SK-N-SH (cell line): ENCODE measurements around the gene CPA4. TPM values are rescaled to one million over a fixed set of nuclear protein-coding genes. Genes with fewer than 3 reads are reported as not detected.

Experiments
- CTCF ChIA-PET: fragments of 300-600, 350-600 bp; formaldehyde crosslinking; extraction: SDS; loops from one replicate; lab custom pipeline; 2021; lab: Yijun Ruan, JAX
- POLR2A ChIA-PET: fragments of 350-600 bp; sonication (Branson Sonifier 250); formaldehyde crosslinking; extraction: SDS; loops from one replicate; lab custom pipeline; 2020; ENCODE audit warnings: antibody characterized with exemption, inconsistent platforms; lab: Yijun Ruan, JAX
- DNase-seq: peaks from one replicate; pipeline ENCODE4 v3.0.0; 2012
- H2AFZ ChIP-seq: fragments of 200-600 bp; sonication (generic); 2 replicates; pipeline ENCODE4 v1.8.1; 2016; ENCODE audit warnings: antibody characterized with exemption, mild to moderate bottlenecking, low read depth
- H3F3A ChIP-seq: fragments of 200-600 bp; sonication (generic); replicated peaks from 2 replicates; pipeline ENCODE3; 2016; ENCODE audit warnings: antibody characterized with exemption, mild to moderate bottlenecking; ENCODE audit not compliant: insufficient read depth
- H3K27ac ChIP-seq, 2 experiments: fragments of 200-500 bp in 1 of 2; fragments of 200-600 bp in 1 of 2; sonication (Bioruptor generic) in 1 of 2; sonication (generic), shearing (Covaris generic) in 1 of 2; 2 replicates each; pipeline versions ENCODE4 v1.5.1 to v1.6.1; 2014 to 2016; ENCODE audit warnings: low read depth in 2 of 2, inconsistent platforms in 1 of 2, low read length in 1 of 2, mild to moderate bottlenecking in 1 of 2, mixed read lengths in 1 of 2
- H3K27me3 ChIP-seq: fragments of 200-600 bp; sonication (generic), shearing (Covaris generic); 2 replicates; pipeline ENCODE4 v1.6.1; 2016; ENCODE audit warnings: mixed run types; ENCODE audit not compliant: insufficient read depth
- H3K36me3 ChIP-seq, 2 experiments: fragments of 200-500 bp in 1 of 2; fragments of 200-600 bp in 1 of 2; sonication (Bioruptor generic) in 1 of 2; sonication (generic) in 1 of 2; replicated peaks in 1 of 2; 2 replicates each; pipeline versions ENCODE3 to v1.5.1; 2014 to 2016; ENCODE audit warnings: low read length in 1 of 2, mild to moderate bottlenecking in 1 of 2; ENCODE audit not compliant: insufficient read depth in 2 of 2, control insufficient read depth in 1 of 2
- H3K4me1 ChIP-seq, 2 experiments: fragments of 200-500 bp in 1 of 2; fragments of 200-600 bp in 1 of 2; sonication (Bioruptor generic) in 1 of 2; sonication (generic), shearing (Covaris generic) in 1 of 2; 2 replicates each; pipeline versions ENCODE4 v1.5.1 to v1.6.1; 2014 to 2016; ENCODE audit warnings: low read depth in 1 of 2, low read length in 1 of 2, mixed run types in 1 of 2; ENCODE audit not compliant: insufficient read depth in 2 of 2, control insufficient read depth in 1 of 2
- H3K4me2 ChIP-seq: fragments of 200-600 bp; sonication (generic), shearing (Covaris generic); 2 replicates; pipeline ENCODE4 v1.6.1; 2017; ENCODE audit warnings: mixed run types
- H3K4me3 ChIP-seq, 2 experiments: fragments of 200-500 bp in 1 of 2; fragments of 200-600 bp in 1 of 2; sonication (Bioruptor generic) in 1 of 2; sonication (generic), shearing (Covaris generic) in 1 of 2; 2 replicates each; pipeline versions ENCODE4 v1.5.1 to v1.8.1; 2014 to 2016; ENCODE audit warnings: low read depth in 2 of 2, inconsistent platforms in 1 of 2, low read length in 1 of 2, mild to moderate bottlenecking in 1 of 2, mixed read lengths in 1 of 2, moderate library complexity in 1 of 2
- H3K79me2 ChIP-seq: fragments of 200-600 bp; sonication (generic); 2 replicates; pipeline ENCODE4 v1.8.1; 2017; ENCODE audit warnings: mild to moderate bottlenecking; ENCODE audit not compliant: insufficient read depth
- H3K9ac ChIP-seq: fragments of 200-600 bp; sonication (generic); 2 replicates; pipeline ENCODE4 v1.6.1; 2017; ENCODE audit warnings: mixed run types
- H3K9me2 ChIP-seq: fragments of 200-600 bp; sonication (generic); 2 replicates; pipeline ENCODE4 v1.6.1; 2017; ENCODE audit warnings: mixed run types
- H3K9me3 ChIP-seq: fragments of 200-600 bp; sonication (generic); 2 replicates; pipeline ENCODE4 v1.6.1; 2017; ENCODE audit warnings: mixed run types, mild to moderate bottlenecking, moderate library complexity
- H4K20me1 ChIP-seq: fragments of 200-600 bp; sonication (generic); 2 replicates; pipeline ENCODE4 v1.6.1; 2017; ENCODE audit warnings: mild to moderate bottlenecking, mixed run types; ENCODE audit not compliant: insufficient read depth
- CHD2 ChIP-seq: fragments of 150-350 bp; IDR thresholded peaks from 2 replicates; pipeline ENCODE4 v1.6.1; 2018; ENCODE audit warnings: low read length; ENCODE audit not compliant: partially characterized antibody
- ELF1 ChIP-seq: IDR thresholded peaks from 2 replicates; pipeline ENCODE4 v1.4.0; 2012
- FOSL2 ChIP-seq: IDR thresholded peaks from 2 replicates; pipeline ENCODE4 v1.4.0; 2012; ENCODE audit warnings: low read depth, mild to moderate bottlenecking, moderate library complexity, borderline replicate concordance
- FOXM1 ChIP-seq: IDR thresholded peaks from 2 replicates; pipeline ENCODE4 v1.4.0; 2012; ENCODE audit warnings: low read depth, mild to moderate bottlenecking
- MEF2A ChIP-seq: IDR thresholded peaks from 2 replicates; pipeline ENCODE4 v1.4.0; 2012; ENCODE audit warnings: low read depth, borderline replicate concordance
- NFIC ChIP-seq: IDR thresholded peaks from 2 replicates; pipeline ENCODE4 v1.4.0; 2012; ENCODE audit warnings: borderline replicate concordance
- NRF1 ChIP-seq: IDR thresholded peaks from 2 replicates; pipeline ENCODE4 v1.6.1; 2012; ENCODE audit warnings: low read depth, mild to moderate bottlenecking, low read length
- POLR2AphosphoS5 ChIP-seq: IDR thresholded peaks from 2 replicates; pipeline ENCODE4 v1.6.1; 2012; ENCODE audit warnings: low read depth, low read length
- RCOR1 ChIP-seq: fragments of 150-350 bp; IDR thresholded peaks from 2 replicates; pipeline ENCODE4 v1.6.1; 2017; ENCODE audit warnings: antibody characterized with exemption, low read length
- RFX5 ChIP-seq: IDR thresholded peaks from 2 replicates; pipeline ENCODE4 v1.6.1; 2012; ENCODE audit warnings: mild to moderate bottlenecking, improper control_type of control experiment, low read length
- TAF1 ChIP-seq: IDR thresholded peaks from 2 replicates; pipeline ENCODE4 v1.6.1; 2012; ENCODE audit warnings: low read depth, mild to moderate bottlenecking, low read length, moderate library complexity, borderline replicate concordance
- YY1 ChIP-seq: IDR thresholded peaks from 2 replicates; pipeline ENCODE4 v1.4.0; 2012; ENCODE audit warnings: low read depth, mild to moderate bottlenecking
- WGBS: methylation state at CpG from one replicate; pipeline ENCODE4 v1.1.6; 2017; ENCODE audit warnings: low lambda C conversion rate; 5-methylcytosine and 5-hydroxymethylcytosine counted together
- polyA plus RNA-seq, 3 experiments: library from polyadenylated mRNA; depleted of rRNA; stranded (reverse); fragments of >200 nt; gene quantifications; 2 replicates each; pipeline ENCODE4 v1.2.3, GENCODE V29; 2012
- TF ChIP-seq, protein P1 (sequence below): fragments of 150-350 bp; IDR thresholded peaks from 2 replicates; pipeline ENCODE4 v1.6.1; 2017; ENCODE audit warnings: antibody characterized with exemption, low read length, low read depth, borderline replicate concordance
- TF ChIP-seq, protein P2 (sequence below): IDR thresholded peaks from 2 replicates; pipeline ENCODE4 v1.4.0; 2012; ENCODE audit warnings: low read depth, borderline replicate concordance

Gene CPA4
- polyA plus RNA-seq, 1 of the 3 experiments (the other 2 are of a cell fraction) = 176 TPM

DNA sequence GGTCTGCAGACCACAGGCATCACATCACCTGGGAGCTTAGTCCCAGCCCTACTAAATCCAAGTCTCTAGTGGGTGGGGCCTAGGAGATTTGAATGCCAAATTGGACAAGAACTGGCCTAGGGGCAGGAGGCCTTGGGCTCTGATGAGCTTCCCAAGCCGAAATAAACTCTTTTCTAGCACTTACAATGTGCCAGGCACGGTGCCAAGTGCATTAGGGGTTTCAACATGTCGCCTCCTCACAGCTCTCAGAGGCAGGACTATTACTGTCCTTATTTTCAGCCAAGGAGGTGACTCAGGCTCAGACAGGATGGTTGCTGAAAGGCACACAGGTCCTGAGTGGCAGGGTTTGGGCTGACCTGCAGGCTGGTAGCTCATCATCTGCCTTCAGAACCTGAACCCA is 78.1 kb downstream of the CPA4 start:
- Histone ChIP-seq H3K9me2 (no peaks in the 10 kb centered on the region), H3K79me2 (no peaks in the 10 kb centered on the region), H3K27ac (no peak overlapping the region), H3K9ac (no peak overlapping the region), H3K9me3 (no peaks in the 10 kb centered on the region), H4K20me1 (no peaks in the 10 kb centered on the region), H3K4me2 (no peak overlapping the region), H3K4me1 (peaks cover 49 to 59% of the 10 kb centered on the region in 2 experiments), H3F3A (peaks cover 10% of the 10 kb centered on the region), H2AFZ (no peak overlapping the region), H3K4me3 (no peak overlapping the region), H3K27me3 (no peaks in the 10 kb centered on the region), H3K36me3 (no peaks in the 10 kb centered on the region)
- no peak for DNase-seq
- POLR2A ChIA-PET = no interaction called here
- CTCF ChIA-PET = interaction anchor here (0.6 to 1.3 kb wide), 3 partner anchors 9 to 34 kb away, joined by 3 read pairs; no protein-coding TSS in a partner anchor
- TF ChIP-seq RFX5 (no peak), NFIC (peak; percentile 24; the same call in 1 of the 2 replicates)
- WGBS = 74% methylated on average over 3 of the region's 3 CpGs

DNA sequence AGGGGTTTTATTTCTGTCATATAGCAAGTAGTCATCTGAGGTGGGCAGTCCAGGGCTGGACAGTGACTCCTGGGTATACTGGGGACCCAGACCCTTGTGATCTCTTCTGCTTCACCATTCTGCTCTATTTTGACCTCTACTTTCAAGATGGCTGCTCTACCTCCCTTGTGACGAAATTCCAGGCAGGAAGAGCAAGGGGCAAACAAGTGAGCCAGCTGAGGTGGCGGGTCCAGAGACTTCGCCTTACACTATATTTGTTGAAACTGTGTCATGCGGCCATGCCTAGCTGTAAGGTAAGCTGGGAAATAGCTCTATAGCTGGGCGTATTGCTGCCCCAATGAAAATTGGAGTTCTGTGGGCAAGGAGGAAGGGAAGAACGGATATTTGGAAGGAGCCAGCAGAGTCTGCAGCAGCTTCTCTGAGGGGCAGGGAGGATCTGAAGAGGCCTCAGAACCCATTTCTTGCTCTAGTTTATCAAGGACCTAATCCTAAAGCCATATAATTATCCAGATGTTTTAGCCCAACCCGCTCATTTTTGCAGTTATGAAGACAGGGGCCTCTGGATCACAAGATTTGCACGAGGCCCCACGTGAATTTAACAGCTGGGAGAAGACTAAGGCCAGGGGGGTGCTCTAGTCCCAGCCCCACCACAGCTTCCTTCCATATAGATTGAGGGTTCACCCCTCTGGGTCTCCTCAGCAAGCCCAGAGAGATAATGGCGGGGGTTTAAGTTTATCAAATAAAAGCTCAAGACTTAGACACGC is 79.6 kb downstream of the CPA4 start:
- peak overlapping the region; percentile 9; the same call in 1 of the 2 replicates for H3K4me2 ChIP-seq
- no peaks in the 10 kb centered on the region for H3K9me3 ChIP-seq
- POLR2A ChIA-PET = no interaction called here
- DNase-seq = no peak
- CTCF ChIA-PET = interaction anchor here (0.8 to 0.9 kb wide), 2 partner anchors 18 to 25 kb away, joined by 3 read pairs; no protein-coding TSS in a partner anchor
- peak overlapping the region; percentile 73; the same call in 1 of the 2 replicates for H2AFZ ChIP-seq
- 92% methylated on average over 11 of the region's 11 CpGs for WGBS
- TF ChIP-seq NRF1 (no peak), FOSL2 (no peak), RCOR1 (no peak), POLR2AphosphoS5 (no peak), TAF1 (no peak), YY1 (no peak), CHD2 (no peak), ELF1 (no peak), NFIC (no peak), MEF2A (no peak), FOXM1 (no peak)
- TF ChIP-seq, protein P1, sequence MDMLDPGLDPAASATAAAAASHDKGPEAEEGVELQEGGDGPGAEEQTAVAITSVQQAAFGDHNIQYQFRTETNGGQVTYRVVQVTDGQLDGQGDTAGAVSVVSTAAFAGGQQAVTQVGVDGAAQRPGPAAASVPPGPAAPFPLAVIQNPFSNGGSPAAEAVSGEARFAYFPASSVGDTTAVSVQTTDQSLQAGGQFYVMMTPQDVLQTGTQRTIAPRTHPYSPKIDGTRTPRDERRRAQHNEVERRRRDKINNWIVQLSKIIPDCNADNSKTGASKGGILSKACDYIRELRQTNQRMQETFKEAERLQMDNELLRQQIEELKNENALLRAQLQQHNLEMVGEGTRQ = no peak
- TF ChIP-seq, protein P2, sequence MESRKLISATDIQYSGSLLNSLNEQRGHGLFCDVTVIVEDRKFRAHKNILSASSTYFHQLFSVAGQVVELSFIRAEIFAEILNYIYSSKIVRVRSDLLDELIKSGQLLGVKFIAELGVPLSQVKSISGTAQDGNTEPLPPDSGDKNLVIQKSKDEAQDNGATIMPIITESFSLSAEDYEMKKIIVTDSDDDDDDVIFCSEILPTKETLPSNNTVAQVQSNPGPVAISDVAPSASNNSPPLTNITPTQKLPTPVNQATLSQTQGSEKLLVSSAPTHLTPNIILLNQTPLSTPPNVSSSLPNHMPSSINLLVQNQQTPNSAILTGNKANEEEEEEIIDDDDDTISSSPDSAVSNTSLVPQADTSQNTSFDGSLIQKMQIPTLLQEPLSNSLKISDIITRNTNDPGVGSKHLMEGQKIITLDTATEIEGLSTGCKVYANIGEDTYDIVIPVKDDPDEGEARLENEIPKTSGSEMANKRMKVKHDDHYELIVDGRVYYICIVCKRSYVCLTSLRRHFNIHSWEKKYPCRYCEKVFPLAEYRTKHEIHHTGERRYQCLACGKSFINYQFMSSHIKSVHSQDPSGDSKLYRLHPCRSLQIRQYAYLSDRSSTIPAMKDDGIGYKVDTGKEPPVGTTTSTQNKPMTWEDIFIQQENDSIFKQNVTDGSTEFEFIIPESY = no peak
- H3K36me3 ChIP-seq = no peaks in the 10 kb centered on the region
- peak overlapping the region; percentile 80 to 88 for H3K27ac ChIP-seq
- H3K4me3 ChIP-seq = no peak overlapping the region
- H3K9me2 ChIP-seq = no peaks in the 10 kb centered on the region
- no peaks in the 10 kb centered on the region for H4K20me1 ChIP-seq
- H3K27me3 ChIP-seq = no peaks in the 10 kb centered on the region
- peaks cover 39 to 44% of the 10 kb centered on the region in 2 experiments for H3K4me1 ChIP-seq
- no peaks in the 10 kb centered on the region for H3K79me2 ChIP-seq
- H3F3A ChIP-seq = peaks cover 10% of the 10 kb centered on the region
- H3K9ac ChIP-seq = peak overlapping the region; percentile 40

Other genes with a start within 250 kb of the CPA4 start
- gene ZC3HC1, start 241.8 kb upstream of the CPA4 start, polyA plus RNA-seq (2012; rRNA removed) = 36.7 and 41.8 TPM in 2 replicates
- 15.9 and 17.8 TPM in 2 replicates for gene KLHDC10, start 222.6 kb upstream of the CPA4 start, polyA plus RNA-seq (2012; rRNA removed)
- 14.9 and 18.2 TPM in 2 replicates for gene TMEM209, start 87.8 kb upstream of the CPA4 start, polyA plus RNA-seq (2012; rRNA removed)
- gene SSMEM1, start 85.3 kb upstream of the CPA4 start, polyA plus RNA-seq (2012; rRNA removed) = not detected in 2 replicates
- gene CPA2, start 26.3 kb upstream of the CPA4 start, polyA plus RNA-seq (2012; rRNA removed) = 0.03 TPM in 1 of 2 replicates, not detected in the other
- 0.86 and 1.3 TPM in 2 replicates for gene CPA5, start 51.7 kb downstream of the CPA4 start, polyA plus RNA-seq (2012; rRNA removed)
- 0.05 and 0.24 TPM in 2 replicates for gene CPA1, start 87.3 kb downstream of the CPA4 start, polyA plus RNA-seq (2012; rRNA removed)
- gene CEP41, start 147.9 kb downstream of the CPA4 start, polyA plus RNA-seq (2012; rRNA removed) = 20.9 and 25.8 TPM in 2 replicates
- 36.7 and 49.9 TPM in 2 replicates for gene MEST, start 198.9 kb downstream of the CPA4 start, polyA plus RNA-seq (2012; rRNA removed)